ENCODE results near the gene SNRNP27.

SNRNP27 gene

DNA sequence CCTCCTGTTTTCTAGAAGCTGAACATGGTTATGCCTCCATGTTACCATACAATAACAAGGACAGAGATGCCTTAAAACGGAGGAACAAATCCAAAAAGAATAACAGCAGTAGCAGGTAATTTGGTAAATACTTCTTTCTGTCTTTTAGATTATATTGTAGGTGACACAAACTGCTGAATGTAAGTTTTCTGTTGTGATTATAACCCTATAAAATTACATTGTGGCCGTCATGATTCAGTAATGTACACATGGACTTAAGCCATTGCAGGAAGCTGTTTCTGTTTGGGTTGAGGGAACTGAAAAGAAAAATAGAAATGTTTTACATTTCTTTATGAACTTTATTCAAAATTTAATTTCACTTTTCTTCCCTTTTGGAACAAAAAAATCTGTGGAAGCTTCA, 22.4 kb downstream of the SNRNP27 start:
- DNase-seq (ENCODE audit: low spot score): no peak

DNA sequence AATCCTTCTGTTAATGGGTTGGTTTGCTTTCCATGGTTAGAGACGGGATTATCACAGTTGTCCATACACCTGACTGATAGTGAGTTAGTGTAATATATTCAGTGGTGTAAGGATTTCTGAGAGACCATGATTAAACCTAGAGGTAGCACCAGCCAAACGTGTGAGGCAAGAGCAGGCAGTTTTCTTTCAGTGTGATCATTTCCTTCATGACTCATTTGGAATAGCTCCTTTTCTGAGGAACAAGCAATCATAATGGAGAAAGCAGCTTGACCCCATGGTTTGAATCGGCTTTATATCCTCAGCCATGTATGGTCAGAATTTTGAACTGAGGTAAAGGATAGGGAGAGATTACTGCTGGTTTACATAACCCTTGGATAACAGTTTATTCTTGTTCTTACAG, 24.1 kb downstream of the SNRNP27 start:
- no peak for DNase-seq (ENCODE audit: low spot score)

DNA sequence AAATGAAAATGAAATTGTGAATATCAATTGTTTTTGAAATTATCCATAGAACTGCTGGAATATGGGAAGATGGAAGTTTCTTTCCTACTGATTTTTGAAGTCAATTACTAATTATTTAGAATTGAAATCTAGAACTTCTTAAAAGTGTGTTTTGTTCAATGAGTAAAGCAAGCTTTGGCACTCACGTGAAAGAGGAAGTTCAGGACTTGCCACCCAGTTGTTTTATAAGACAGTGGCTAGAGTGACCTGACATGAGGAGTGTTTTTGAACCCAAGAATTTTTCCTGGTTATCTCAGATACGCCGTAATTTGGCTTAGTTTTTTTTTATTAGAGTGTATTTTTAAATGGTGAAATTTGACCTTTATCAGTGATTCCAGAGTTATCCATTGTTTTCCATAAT, 24.6 kb downstream of the SNRNP27 start:
- no peak for DNase-seq (ENCODE audit: low spot score)

DNA sequence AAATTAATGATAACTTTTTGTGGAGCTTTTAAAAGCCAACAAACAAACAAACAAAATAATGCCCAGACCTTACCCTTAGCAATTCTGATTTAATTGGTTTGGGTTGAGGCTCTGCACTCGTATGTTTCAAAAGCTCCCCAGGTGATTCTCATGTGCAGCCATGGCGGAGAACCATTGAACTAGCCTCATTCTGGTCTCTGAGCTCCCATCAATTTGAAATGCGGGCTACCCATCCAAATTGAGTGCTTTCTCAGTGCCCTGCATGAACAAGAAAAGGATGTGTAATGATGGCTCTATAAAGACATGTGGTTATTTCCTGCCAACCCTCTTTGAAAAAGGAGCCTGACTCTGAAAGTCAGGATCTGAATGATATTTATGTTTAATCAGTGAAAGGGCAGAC, 29.4 kb downstream of the SNRNP27 start:
- DNase-seq (ENCODE audit: low spot score): no peak

DNA sequence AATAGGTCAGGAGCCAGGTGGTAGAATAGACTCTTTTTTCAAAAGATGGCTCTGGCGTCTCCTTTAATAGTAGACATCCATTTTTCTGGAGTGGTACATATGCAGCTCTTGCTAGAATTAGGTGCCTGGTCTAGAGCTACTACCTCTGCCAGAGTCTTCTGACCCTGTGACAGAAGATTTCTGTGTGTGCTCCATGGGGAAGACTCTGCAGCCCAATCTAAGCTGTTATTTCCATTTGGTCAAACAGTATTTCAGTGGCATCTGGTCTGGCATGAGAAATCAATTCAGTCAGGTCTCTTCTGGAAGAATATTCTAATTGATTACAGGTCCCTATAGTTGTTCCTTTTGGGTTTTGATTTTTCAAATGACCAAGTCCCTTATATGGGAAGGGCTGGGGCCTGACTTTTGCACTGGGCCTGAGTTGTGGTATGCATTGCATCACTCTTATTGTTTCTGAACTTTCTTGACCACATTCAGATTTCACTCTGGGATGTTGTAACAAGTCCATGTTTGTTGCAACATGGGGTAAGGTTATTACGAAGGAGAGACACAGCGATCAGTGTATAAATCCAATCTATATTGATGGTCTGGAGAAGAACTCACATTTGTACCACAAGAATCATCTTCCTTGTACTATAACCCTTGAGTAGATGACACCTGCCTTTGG, 33.2 kb downstream of the SNRNP27 start:
- no peak for DNase-seq (ENCODE audit: low spot score)

DNA sequence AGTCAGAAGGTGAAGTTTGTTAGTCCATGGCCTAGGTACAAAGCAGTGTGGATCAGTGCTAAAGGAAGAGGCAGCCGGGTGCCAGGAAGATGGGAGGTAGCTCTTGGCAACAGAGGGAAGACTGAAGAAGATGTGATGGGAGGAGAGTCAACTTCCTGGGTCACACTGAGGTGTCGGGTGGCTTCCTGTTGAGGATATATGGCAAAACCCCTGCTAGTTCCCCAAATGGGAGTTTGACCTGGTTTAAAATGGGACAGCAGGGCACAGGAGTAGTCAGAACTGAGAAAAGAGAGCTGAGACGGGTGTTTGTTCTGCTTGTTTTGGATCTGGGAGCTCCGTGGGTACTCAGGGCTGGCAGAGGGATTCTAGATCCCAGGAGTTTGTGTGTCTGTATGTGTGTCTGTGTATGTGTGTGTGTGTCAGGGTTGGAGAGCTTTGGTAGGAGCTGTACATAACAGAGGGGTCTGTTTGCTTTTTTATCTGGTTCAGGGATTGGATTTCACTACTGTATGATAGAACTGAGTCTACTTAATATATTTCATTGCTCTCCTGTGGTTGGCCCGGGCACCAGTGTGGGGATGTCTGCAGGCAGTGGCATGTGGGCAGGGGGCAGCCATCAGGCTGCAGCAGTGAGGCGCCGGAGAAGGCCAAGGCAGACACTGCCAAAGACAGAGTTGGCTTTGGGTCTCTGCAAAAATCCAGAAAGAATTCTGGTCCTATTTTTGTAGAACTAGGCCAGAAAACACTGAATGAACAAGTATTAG, 38.3 kb downstream of the SNRNP27 start:
- no peak for DNase-seq (ENCODE audit: low spot score)

DNA sequence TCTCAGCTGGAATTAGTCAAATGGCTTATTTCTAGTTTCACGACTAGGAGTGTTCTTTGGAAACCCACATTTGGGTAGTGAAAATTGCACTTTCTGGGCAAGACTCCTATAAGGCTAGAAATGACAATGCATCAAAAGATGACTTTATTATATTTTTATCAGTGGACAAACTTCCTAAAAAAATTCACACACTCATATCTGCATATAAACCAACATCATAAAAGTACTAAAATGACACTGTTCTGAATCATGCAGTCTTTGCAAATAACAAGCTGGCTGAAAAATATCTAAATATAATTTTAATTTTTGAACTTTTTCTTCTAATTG, 38.8 kb downstream of the SNRNP27 start:
- DNase-seq (ENCODE audit: low spot score): no peak

DNA sequence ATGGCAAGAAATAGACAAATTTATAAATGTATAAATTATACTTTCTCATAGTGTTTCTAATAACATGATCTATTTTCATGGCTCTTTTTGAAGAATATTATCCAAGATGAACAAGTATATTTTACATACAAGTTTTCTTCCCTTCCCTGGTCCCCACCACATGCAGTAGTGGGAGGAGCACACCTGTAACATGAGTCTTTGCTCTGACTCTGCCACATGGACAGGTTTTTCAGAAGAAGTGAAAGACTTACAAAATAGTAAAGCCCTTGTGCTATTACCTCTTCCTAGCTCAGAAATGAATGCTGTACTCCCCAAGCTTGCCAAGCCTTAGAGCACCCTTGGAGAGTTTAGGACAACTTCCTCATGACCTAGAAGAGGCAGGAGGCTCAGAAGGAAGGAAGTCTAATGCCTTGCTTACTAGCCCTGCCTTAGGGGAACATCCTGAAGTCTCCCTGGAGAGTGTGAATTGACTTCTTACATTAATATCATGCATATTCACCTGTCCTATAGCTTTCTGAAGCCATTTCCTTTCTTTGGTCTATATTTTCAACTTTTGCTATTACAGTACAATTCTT, 39.6 kb downstream of the SNRNP27 start:
- DNase-seq (ENCODE audit: low spot score): no peak

DNA sequence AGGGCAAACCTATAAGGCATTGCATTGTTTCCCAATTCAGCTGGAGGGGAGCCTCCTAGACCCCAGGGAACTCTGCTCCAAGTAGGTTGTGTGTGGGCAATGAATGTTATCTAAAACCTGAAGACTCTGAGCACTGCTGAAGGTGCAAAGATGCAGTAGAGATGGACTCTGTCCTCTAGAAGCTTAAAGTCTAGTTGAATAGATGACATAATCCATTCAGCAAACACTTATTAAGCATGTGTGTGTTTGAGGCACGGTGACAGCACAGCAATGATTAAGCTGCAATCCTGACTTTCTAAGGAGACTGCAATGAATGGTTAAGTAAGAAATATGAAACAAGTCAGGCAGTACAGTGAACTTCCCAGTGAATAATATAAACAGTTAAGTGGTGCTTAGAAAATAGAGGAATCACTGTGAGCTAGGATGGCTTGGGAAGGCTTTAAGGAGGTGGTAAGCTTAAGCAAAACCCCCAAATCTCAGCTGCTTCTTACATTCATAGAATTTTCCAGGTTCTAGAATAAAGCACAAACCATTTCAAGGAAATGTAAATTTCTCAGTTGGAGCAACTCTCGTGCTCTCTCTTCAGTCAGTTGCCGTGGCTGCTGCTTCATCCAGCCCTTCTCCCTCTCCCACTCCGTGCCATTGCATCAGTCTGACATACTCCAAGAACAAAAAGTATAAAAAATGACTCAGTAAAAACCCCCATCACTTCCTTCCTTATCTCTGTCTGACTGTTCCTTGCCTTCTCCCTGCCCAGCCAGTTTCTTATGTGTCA, 40.3 kb downstream of the SNRNP27 start:
- no peak for DNase-seq (ENCODE audit: low spot score)

DNA sequence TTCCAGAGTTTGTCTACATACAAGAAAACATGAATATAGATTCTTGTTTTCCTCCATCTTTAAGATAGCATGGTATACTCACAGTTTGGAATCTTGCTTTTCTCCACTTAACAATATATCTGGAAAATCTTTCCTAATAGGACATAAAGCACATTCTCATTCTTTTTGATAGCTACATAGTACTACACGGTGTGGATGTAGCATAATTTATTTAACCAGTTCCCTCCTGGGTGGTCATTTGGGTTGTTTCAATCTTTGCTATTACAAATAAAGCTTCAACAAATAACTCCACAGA, 40.8 kb downstream of the SNRNP27 start:
- DNase-seq (ENCODE audit: low spot score): no peak

DNA sequence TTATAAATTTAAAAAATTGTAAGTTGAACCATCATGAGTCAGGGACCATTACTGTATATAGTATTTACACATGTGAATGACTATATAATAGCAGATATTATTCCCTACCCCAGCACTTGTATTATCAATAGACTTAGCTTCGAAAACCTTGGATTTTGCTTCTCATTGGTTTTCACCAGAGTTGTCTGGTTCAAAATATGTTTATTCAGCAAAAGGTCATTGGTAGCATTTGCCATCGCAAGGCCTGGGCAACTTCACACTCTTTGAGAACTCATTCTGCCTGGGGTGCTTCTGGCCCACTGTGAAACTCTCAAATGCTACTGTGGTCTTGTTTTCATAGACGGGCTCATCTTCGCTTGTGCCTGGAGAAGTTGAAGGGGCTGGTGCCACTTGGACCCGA, 41.3 kb downstream of the SNRNP27 start:
- no peak for DNase-seq (ENCODE audit: low spot score)

DNA sequence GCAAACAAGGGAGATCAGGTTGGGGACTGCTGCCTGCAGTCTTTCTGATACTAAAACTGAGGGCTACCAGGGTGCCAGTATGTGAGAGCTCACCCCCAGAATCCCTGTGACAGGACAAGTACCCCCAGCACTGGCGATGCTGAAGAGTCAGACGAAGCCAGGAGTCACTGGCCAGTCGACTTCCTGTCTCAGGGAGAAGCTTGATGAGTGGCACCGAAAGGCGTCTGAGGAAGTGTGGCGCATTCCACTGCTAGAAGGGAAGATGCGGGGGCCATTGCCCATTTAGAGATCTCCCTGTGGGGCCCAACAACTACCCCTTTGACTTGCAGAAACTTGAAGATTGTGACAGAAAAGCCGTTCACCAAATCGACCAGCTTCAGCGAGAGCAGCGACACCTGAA, 43.1 kb downstream of the SNRNP27 start:
- DNase-seq (ENCODE audit: low spot score): no peak

DNA sequence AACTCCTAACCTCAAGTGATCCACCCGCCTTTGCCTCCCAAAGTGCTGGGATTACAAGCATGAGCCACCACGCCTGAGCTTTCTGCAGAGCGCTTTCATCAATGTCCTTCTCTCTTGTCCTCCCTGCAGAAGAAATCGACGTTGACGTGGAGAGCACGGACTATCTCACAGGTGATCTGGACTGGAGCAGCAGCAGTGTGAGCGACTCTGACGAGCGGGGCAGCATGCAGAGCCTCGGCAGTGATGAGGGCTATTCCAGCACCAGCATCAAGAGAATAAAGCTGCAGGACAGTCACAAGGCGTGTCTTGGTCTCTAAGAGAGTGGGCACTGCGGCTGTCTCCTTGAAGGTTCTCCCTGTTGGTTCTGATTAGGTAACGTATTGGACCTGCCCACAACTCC, 44.2 kb downstream of the SNRNP27 start:
- DNase-seq (ENCODE audit: low spot score): no peak

DNA sequence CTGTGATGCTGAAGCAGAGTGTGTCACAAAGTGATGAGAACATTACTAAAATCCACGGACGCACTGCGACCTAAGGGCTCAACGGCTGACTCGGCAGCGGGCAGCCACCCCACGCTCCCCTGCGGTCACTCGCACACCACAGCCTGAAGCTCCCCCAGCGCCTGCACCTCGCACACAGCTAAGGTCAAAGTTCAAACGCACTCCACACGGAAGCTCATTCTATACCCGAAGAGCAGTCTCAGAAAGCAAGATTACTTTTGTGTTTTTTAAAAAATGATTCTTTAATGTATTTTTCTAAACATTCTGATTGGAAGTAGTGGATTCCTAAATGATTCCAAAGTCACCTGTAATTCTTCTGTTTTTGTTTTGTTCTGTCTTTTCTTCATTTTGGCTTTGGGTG, 46.0 kb downstream of the SNRNP27 start:
- no peak for DNase-seq (ENCODE audit: low spot score)

DNA sequence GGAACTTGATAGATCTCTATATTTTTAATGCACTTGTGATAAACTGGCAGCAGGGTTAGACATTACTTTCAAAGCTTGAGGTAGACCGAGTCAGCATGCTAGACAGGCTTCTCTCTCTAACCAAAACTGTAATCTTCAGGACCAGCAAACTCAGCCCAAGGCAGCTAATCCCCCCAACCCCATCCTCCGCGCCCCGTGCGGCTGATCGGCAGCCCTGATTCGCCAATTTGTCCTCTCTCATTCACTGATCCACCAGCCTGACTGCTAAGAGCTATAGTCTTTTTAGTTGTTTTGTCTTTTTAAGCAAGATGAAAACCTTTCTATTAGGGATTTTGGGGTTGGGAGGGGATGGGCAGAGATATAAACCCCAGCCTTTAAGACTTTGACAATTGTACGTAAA, 46.9 kb downstream of the SNRNP27 start:
- DNase-seq (ENCODE audit: low spot score): no peak

DNA sequence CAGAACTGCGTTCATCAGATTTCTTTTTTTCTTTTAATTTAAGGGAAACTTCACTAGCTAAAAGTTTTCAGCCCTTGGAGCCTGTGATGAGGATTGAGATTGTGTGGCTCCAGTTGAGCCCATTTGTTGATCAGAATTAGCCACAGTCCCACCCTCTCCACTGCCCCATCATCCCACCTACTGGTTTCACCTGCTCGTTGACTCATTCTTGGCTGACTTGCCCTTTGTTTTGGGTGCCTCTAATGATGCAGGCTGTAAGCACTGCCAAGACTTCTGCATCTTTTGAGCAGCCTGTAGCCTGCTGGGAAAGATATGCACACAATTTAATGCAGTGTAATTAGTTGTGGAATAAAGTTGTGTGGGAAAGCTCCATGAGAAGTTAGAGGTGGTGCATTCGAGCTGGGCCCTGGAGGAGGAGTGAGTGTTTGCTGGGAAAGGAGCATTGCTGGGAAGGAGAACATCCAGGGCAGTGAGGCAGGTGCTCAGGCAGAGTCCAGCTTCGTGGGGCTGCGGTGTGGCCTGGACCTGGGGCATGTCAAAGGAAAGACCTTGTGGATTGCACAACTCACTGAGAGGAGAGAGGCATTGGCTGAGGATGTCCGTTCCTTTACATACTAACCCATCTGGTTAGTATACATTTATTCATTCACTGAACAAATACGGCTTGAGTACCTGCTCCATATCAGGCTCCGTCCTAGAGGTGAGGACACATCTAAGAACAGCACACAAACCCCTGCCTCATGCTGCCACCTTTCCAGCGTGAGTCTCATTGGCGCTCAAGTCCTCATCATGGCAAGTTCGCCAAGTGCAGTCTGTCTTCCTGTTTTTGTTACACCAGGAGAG, 49.5 kb downstream of the SNRNP27 start:
- no peak for DNase-seq (ENCODE audit: low spot score)

DNA sequence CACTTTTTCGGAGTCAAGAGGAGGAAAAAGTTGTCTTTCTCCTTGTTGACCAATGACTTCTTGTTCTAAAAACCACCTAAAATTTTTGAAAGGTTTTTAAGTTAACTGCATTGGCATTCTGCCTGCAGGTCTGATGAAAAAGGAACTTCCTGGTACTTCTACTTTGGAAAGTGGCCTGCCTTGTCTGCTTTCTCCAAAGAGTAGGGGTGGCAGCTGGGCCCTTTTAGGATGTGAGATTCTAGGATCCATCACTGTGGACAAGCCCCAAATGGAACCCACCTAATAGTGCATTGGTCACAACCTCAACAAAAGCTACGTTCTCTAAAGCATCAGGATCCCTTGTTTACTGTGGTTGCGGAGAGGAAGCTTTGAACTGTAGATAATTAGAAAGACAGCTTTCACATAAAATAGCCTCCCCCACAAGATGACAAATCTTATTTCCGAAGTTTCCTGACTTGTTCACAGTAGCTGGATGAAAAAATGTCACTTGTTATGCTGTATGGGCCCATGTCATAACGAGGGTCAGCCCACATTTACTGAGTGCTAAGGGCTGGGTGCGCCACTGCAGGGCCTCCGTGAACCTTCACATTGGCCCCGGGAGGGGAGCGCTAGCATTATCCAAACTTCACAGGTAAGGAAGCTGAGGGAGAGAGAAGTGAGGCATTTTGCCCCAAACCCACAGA, 50.2 kb downstream of the SNRNP27 start:
- no peak for DNase-seq (ENCODE audit: low spot score)

DNA sequence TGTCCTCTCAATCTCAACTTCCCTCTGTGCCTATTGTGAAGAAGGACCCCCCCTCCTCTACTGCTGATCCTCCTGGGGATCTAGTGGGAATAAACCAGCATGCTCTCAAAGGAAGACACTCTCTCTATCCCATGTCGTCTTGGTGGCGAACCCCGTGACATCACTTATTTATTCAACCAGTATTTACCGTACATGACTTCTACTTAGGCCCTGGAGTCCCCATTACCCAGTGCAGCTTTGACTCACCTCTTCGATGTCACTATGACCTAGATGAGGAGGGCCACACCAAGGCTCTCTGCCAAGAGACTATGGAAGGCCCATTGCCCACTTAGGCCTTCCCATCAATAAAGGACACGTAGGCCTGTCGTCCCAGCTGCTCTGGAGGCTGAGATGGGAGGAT, 51.0 kb downstream of the SNRNP27 start:
- DNase-seq (ENCODE audit: low spot score): no peak

DNA sequence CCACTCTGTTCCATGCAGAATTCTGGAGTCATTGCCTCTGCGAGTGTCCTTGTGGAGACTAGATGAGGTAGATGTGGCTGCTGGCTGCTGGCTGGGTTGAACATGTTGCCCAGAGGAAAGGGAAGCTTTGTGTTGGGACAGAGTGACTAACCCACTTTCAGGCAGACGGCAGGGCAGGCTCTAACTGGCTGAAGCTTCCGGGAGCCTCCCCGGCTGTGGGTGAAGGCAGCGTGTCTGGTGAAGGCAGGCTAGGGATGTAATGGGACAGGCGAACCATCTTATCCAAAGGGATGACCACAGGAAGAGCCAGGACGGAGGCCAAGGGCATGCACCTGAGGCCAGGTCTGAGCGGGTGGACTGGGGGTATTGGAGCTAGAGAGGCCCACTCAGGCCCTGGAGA, 51.7 kb downstream of the SNRNP27 start:
- no peak for DNase-seq (ENCODE audit: low spot score)

DNA sequence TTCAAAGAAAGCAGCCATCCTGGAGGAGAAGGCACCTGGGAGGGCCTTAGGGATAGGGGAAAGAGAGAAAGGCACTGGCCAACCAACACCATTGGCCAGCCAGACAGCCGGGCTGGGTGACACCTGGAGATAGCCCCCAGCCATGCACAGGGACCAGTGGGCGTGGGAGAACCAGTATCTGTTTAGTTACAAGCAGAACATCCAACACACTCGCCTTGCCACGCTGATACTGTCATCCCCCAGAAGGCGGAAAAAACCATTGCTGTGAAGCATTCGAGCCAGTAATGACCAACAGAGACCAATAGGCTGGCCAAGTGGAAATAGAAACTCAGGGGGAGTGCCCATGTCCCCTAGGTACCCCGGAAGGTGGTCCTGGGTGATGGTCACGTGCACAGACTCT, 52.2 kb downstream of the SNRNP27 start:
- no peak for DNase-seq (ENCODE audit: low spot score)
